GM12873 (cell line): ENCODE results near the gene PRIM1.

Experiments
- TF ChIP-seq, protein P1 (sequence below): IDR thresholded peaks from 2 replicates; pipeline ENCODE4 v1.5.1; 2012; ENCODE audit warnings: low read depth, mild to moderate bottlenecking, moderate library complexity, low read length, control low read depth; ENCODE audit not compliant: insufficient read depth; ENCODE audit errors: missing control alignments

Gene PRIM1

GRCh38 chr12:56749359-56749758, 2.8 kb downstream of the PRIM1 start:
- TF ChIP-seq, protein P1, sequence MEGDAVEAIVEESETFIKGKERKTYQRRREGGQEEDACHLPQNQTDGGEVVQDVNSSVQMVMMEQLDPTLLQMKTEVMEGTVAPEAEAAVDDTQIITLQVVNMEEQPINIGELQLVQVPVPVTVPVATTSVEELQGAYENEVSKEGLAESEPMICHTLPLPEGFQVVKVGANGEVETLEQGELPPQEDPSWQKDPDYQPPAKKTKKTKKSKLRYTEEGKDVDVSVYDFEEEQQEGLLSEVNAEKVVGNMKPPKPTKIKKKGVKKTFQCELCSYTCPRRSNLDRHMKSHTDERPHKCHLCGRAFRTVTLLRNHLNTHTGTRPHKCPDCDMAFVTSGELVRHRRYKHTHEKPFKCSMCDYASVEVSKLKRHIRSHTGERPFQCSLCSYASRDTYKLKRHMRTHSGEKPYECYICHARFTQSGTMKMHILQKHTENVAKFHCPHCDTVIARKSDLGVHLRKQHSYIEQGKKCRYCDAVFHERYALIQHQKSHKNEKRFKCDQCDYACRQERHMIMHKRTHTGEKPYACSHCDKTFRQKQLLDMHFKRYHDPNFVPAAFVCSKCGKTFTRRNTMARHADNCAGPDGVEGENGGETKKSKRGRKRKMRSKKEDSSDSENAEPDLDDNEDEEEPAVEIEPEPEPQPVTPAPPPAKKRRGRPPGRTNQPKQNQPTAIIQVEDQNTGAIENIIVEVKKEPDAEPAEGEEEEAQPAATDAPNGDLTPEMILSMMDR: no peak

DNA sequence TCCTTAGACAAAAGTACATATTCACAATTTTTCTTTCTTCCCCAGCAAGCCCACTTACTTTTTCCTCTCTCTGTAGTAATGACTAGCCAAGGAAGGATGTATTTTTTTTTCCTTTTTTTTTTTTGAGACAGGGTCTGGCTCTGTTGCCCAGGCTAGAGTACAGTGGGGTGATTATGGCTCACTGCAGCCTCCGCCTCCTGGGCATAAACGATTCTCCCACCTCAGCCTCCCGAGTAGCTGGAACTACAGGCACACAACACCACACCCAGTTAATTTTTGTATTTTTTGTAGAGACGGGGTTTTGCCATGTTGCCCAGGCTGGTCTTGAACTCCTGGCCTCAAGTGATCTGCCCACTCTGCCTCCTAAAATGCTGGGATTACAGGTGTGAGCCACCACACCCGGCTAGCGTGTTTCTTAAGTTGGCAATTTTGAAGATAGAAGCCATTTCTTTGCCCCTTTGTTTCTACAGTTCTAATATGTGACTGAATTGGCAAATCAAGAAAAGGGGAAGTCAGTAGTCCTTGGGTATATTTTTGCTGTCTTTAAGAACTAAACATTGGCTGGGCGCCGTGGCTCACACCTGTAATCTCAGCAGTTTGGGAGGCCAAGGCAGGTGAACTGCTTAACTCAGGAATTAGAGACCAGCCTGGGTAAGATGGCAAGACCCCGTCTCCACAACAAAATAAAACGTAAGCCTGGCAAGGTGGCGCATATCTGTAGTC, 23.8 kb downstream of the PRIM1 start:
- TF ChIP-seq, protein P1: no peak

DNA sequence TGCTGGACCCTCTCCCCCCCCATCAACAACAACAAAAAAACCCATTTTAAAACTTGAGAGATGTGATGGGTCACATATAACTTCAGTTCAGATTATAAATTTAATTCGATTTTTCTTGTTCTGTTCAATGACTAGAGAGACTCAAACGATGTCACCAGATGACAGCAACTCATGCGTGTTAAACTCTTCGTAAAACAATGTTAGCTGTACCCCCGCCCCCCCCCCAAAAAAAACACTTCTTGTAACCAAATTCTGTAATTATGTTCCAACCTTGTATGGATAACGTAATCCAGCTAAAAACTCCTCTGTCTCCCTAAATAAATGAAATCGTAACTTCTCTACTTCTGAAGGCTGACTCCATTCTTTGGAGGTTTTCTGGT, 26.4 kb downstream of the PRIM1 start:
- TF ChIP-seq, protein P1: no peak

GRCh38 chr12:56724972-56725722, 27.0 kb downstream of the PRIM1 start, which contains the start of gene NACA:
Gene NACA, minus strand, starts transcription at chr12:56725299. Its CDS starts 778 bp downstream, at chr12:56724521.
- TF ChIP-seq, protein P1: no peak

DNA sequence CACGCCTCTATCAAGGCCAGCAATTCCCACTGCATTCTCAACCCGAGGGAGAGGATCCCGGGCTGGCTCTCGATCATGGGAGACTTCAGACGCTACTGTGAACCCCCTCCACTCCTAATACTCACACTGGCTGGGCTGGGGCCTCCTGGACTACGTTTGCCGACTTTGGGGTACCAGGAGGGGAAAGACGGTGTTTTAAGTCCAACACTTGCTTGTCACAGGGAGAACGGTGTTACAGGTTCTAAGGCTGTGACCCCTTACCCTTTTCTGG, 27.5 kb downstream of the PRIM1 start:
- TF ChIP-seq, protein P1: no peak

DNA sequence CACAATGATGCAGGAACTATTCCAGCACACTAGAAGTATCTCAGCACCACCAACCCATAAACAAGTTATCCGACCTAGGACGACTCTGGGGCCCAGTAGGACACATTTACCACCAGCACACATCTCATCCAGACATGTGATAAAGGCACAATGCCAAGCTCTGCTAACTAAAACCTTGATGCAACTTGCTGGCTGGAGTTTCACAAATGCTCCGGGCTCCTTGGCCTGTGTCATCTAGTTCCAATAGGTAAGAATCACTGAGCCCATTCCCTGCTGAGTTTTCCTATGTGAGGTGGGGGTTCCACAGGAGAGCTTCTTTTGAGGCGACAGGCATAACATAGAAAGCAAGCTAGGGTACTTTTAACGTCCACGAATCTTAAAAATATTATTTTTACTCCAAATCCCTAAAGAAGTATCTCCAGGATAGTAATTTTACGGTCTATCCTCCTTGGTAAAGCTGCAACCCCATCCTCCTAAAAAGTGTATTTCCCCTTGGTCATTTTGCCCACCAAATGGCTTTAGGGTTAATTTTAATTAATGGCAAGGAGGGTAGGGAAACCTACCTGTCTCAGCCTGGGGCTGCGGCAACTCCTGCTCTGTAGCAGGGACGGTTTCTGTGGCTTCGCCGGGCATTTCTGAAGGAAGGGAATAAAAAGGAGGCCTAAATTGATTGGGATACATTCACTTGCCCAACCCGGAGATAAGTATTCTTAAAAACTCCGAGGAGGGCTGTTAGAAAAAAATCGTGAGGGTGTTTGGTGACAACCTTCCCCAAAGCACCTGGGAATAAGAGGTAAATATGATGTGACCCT, 28.0 kb downstream of the PRIM1 start:
- TF ChIP-seq, protein P1: no peak

DNA sequence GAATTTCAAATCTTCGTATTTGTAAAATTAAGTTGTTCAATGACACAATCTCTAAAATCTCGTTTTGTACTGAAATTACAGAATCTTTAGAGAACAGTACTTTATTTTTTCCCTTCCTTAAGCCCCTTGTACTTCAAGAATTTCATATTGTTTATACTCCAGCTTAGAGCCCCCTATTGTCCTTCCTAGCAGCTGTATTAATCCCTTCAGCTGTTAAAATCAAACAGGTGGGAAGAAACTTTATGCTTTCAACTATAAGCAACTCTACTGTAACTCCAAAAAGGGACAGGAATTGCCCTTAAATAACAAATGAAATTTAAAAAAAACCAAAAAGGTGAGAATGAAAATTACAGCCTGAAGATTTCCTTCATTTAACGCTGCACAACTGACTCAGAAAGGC, 28.8 kb downstream of the PRIM1 start:
- TF ChIP-seq, protein P1: no peak
